ENCODE data around the gene PICK1.

The PICK1 gene

DNA sequence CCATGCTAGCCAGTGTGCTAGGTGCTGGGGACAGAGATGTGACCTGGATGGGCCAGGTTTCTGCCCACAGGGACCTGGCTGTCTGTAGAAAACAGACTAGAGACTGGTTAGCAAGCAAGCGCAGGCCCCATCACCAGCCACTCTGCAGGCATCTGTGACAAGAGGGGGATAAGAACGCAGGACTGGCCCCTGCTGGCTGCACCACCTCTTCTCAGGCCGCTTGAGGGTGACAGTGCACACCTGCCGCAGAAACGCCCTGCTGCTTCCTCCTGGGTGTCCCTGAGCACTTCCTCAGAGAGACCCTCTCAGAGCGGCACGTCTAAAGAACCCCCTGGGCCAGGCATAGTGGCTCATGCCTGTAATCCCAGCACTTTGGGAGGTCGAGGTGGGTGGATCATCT lies 5.9 kb upstream of the PICK1 start:
- no peak for DNase-seq

DNA sequence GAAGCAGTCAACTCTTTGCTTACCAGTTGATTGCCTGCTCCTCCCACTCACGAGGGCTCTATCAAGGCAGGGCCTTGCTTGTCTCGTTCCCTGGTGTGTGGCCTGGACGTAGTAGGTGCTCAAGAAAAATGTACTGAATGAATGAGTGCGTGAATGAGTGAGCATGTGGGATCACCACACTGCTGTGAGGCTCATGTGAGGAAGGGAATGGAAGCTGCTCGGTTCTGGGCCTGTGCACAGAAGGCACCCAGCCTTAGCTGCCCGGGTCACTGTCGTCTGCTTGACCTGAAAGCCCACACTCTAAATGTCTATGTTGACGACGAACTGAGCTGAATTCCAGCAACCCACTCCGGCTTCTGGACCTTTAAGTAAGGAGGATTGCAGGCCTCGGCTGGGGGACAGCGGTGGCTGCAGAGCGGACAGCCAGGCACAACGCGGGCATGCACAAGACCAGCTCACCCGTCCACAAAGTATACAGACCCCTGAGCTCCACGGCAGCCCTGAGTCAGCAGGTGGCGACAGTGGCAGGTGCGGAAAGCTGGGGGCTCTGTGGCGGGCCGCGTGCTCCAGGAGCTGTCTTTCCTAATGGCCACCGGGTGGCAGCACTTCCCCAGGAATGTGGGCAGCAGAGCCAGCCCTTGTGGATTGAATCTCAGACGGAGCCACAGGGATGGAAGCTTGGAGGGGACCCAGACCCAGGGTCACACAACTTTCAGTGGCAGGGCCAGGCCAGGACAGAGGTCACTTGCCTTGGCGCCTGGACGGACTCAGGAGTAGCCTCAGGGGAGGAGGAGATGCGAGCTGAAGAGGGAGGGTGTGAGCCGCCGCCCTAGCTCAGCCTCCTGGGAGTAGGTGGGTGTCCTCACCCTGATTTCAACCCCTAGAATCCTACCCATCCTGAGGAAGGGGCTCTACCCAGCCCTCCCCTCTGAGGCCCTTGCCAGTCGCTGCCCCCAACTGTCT lies 5.0 kb upstream of the PICK1 start:
- no peak for DNase-seq

DNA sequence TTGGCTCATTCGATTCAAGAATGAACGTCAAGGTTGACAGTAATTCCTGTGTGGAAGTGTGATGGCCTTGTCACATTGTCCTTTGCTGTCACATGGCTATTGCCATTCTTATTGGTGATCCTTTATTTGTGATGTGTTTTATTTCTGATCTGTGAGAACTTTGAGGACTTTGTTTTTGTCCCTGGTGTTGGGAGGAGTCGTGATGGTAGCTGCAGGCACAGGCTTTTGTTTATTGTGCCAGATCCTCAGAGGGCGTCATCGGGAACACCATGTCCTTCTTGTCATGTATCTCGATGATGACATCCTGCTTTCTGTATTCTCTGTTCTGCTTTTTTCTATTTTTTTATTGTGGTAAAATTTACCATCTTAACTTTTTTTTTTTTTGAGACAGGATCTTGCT lies 5.6 kb downstream of the PICK1 start:
- DNase-seq, result no peak

DNA sequence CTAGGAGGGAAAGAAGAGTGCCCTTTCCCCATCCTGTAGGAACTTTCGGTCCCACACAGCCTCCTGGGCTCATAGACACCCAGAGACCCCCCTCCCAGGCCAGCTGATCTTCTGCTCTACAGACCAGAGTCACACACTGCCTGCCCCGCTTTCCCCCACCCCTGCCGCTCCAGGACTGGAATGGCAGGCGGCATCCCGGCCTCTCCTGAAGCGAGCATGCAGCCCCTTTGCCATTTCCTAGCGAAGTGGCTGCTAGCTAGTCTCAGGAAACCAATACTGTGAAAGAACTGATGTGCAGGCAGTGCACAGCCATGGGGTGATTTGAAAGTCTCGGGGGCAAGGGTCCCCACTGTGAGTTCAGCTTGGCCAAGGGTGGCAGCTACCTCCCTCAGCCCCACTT lies 8.3 kb downstream of the PICK1 start:
- DNase-seq, result no peak

DNA sequence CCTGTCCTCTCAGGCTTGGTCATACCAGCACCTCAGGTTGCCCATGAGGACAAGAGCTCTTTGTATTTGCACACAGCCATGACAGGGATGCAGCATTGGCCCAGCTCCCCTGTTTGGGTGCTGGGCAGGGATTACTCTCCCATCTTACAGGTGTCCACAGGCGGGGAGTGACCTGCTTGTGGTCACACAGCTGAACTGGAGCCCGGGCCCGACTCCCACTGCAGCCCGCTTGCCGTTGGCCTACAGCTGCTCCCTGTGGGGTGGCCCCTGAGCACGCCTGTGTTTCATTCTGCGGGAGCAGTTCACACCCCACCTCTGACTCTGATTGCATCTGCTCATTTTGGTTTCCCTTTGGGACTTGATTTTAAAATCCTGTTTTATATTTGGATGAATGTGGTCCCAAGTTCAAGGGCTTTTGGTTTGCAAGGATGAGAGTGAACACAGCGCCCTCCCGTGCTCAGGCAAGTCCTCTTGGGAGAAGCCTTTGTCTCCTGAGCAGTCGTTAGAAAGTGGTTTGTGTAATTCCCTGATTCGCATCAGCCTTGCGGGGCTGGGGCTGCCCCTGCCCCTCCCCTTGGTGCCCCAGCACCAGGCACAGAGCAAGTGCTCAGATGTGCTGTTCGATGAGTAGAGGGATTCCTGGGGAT lies 9.3 kb downstream of the PICK1 start:
- DNase-seq, result no peak

DNA sequence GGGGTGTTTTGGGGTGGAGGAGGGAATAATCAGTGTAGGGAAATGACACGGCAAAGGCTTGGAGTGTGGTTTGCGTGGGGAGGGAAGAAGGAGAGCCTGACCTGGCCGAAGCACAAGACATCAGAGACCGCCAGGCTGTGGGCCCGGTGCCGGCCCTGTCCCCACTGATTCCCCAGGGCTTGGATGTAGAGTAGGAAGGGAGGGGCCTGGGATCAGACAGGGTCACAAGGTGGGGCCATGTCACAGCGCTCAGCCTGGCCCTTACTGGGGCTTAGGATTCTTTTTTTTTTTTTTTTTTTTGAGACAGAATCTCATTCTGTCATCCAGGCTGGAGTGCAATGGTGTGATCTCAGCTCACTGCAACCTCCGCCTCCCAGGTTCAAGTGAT lies 9.8 kb downstream of the PICK1 start:
- no peak for DNase-seq

DNA sequence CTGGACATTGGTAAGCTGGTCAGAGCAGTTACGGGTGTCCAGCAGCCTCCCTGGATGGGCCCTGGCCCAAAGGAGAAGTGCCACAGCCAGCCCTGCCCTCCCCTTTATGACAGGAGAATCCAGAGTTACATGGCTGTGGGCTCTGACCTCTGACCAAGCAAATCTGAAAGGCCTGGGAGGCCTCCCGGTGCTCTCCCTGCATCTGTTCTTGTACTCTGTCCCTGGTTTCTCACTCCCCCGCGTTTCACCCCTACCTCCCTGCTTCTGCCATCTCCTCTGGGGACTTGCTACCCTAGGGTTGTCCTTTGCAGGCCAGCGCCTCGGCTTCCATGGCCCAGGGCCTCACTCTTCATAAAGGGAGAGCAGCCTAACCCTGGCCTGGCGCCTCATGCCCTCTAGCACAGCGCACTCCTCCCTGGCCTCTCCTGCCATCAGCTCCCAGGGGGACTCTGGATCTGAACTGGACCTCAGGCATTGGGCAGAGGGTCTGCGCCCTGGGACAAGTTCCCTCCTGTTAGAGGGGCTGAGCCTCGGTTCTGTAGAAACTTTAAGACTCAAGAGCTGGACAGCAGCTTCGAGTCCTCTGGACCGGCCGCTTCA lies 10.7 kb downstream of the PICK1 start:
- no peak for DNase-seq

DNA sequence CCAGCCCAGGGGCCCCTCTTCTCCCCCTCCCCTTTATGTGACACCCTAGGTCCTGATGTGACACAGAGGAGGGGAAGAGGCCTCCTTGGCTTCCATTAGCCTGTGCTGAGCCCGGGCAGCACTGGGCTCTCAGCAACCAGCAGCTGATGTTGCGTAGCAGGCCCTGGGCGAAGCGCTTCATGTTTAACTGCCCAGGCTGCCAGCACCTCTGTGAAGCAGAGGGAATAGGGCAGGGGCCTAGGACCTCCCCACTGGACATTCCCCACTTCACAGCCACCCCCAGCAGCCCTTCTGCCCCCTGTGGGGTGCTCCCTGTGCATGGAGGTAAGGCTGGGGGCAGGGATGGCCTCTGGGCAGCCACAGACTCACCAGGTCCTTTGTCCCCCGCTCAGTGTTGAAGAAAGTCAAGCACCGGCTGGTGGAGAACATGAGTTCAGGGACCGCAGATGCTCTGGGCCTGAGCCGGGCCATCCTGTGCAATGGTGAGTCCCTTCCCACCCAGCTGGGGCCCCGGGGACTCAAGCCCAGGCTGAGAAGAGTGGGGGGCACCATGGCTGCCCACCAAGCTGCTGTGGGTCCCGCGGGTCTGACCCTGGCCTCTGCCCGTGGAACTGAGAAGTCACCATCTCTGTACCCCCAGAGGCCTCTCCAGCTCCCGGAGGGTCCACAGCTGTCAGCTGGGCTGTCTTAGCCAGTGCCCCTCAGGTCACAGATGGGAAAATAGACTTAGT lies 11.6 kb downstream of the PICK1 start:
- DNase-seq, result no peak

DNA sequence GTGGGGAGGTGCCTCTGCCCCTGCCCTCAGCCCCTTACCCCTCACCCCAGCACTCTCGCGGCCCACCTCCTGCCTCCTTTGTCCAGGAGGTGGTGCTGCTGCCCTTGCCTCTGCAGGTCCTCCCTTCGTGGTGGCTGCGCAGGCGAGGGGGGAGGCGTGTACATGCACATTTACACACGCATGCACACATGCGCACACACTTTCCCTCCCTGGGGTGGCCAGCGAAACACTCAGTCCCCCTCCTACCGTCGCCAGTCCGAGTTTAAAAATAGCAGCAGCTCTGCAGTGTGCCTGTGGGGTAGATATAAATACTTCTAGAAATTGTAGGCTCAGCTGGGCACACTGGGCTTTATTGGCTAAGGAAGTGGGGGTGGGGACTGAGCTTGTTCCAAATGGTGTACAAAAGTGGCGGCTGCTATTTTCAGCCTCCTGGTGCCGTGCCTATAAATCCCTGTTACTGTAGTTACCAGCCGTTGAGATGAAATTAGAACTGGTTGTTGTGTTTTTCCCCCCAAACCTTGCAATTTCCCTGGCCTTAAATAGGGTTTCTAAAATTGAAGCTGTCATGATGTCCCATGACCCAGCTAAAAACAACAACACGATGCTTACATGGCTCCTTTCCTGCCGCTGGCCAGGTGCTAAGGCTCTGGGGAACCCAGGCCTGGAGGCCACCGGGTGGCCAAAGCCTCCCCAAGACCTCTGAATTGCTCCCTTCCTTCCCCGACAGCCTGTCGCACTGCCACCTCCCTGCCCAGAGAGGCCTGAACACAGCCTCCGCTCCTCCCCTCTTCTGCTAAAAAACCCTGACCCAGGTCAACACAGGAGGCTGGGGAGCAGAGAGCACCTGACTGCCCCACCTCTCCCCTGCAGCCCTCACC lies 12.4 kb downstream of the PICK1 start:
- no peak for DNase-seq

DNA sequence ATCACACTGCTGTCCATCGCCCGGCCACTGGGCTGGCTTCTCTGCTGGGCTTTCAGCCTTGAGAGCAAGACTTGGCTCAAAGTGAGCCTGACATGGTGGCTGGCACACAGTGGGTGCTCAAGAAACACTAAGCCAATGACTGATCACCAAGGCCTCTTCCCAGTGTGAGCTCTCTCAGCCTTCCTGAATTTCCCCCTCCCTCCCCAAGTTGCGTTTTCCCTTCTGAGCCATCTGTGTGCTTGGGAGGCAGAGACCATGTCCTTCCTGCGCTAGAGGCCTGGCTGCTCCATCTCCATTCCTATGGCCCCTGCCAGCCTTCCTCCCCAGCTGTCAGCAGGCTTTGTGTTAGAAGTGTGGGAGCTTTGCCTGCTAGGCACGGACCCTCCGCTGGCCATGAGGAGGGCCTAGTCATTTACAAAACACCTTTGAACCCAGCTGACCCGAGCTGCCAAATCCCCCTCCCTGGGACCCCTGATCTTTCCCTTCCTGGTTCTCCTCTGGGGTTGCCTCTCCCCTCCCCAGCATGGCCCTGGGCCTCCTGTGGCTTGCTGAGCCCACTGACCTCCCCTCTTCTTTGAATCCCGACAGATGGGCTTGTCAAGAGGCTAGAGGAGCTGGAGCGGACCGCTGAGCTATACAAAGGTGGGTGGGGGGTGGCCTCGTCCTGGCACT lies 13.2 kb downstream of the PICK1 start:
- DNase-seq, result no peak

DNA sequence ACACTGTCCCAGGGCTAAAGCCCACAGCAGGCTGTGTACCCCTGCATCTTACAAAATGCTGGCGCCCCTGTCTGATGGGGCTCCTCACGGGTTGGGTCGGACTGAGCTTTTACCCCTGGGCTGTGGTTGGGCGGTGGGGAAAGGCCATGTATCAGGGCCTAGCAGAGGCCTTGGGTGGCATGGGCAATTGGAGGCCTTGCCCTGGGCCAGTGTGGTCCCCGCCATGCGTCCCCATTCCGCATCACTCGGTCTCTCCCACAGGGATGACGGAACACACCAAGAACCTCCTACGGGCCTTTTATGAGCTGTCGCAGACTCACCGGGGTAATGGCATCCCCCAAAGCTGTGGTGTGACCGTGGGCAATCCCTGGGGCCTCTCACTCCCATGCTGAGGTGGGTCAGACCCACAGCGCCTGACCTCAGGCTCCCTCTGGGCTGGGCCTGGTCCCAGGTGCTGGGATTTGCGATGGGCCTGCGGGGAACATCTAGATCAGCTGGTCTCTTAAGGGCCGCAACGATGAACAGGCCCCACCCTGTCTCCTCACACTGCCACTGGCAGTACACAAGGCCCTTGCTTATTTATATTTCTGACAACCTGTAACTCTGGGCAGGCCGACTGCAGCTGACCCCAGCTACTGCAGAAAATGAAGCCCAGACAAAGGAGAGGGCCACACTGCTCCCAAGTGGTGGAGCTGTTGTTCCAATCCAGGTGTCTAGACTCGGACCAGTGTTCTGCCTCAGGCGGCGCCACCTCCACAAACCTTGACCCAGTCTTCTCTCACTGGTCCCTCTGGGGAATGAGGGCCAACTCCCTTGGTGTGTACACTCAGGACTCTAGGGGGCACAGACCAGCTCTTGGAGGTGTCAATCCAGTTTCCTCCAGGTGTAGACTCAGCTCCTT lies 14.5 kb downstream of the PICK1 start:
- DNase-seq, result no peak

DNA sequence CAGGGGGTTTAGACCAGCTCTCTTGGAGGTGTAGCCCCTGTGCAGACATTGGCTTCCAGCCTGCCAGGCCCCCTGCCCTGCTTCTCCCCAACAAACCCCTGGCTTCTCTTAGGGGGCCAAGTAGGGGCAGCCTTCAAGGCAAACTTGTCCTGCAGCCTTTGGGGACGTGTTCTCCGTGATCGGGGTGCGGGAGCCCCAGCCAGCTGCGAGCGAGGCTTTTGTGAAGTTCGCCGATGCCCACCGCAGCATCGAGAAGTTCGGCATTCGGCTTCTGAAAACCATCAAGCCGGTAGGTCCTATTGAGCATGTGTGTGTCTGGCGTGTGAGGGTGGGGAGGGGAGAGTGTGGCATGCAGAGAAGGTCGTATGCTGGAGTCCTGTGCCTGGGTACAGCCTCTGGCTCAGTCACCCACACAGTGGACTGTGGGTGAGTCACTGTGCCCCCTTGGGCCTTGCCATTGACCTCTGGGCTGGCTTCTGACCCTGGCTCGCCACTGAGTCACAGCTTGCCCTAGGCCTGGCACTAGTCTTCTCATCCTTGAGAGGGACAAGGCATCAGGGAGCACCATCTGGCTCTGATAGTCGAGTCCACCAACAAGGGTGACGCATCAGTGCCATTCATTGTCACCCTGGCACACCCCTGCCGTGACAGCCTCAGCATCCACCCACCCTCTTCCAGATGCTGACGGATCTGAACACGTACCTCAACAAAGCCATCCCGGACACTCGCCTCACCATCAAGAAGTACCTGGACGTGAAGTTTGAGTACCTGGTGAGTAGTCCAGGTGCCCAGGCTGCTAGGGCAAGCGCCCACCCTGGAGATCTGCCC lies 15.3 kb downstream of the PICK1 start:
- DNase-seq, result no peak

DNA sequence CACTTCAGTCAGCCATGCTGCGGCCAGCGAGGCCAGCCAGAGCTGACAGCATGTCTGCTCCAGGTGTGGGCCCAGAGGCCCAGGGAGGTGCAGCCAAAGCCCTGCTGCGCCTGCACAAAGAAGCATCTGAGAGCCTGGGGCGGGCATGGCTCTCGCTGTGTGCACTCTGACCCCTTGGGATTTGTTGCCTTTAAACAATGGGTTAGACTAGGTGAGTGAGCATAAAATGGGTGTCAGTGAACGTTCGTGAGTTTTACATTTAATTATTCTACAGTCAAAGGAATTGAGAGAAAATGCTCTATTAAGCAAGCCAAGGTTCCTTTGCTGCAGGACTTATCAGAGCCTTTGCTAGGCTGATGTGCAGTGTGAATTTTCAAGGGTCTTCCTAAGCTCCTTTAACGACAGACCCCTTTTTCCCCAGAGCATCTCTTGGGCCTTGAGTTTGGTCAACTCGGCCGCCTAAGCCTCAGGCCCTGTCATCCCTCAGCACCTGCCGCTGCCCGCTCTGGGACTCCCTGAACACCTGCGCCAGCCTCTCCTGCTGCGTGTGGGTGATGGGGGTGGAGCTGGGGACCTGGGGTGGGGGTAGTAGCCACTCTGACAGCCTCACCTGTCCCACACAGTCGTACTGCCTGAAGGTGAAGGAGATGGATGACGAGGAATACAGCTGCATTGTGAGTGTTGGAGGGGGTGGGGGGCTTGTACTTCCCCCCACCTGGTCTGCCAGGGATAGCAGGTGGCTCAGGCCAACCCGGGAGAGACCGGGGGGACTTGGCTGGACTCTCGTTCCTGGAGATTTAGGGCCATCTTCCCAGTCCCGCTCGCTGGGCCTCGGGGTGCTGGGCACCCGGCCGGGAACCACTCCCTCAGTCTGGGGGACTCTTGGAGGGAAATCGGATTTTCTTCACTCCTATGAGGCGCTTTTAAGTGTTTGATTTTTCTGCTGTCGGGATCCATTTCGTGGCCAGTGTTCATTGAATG lies 16.2 kb downstream of the PICK1 start:
- DNase-seq, result no peak

DNA sequence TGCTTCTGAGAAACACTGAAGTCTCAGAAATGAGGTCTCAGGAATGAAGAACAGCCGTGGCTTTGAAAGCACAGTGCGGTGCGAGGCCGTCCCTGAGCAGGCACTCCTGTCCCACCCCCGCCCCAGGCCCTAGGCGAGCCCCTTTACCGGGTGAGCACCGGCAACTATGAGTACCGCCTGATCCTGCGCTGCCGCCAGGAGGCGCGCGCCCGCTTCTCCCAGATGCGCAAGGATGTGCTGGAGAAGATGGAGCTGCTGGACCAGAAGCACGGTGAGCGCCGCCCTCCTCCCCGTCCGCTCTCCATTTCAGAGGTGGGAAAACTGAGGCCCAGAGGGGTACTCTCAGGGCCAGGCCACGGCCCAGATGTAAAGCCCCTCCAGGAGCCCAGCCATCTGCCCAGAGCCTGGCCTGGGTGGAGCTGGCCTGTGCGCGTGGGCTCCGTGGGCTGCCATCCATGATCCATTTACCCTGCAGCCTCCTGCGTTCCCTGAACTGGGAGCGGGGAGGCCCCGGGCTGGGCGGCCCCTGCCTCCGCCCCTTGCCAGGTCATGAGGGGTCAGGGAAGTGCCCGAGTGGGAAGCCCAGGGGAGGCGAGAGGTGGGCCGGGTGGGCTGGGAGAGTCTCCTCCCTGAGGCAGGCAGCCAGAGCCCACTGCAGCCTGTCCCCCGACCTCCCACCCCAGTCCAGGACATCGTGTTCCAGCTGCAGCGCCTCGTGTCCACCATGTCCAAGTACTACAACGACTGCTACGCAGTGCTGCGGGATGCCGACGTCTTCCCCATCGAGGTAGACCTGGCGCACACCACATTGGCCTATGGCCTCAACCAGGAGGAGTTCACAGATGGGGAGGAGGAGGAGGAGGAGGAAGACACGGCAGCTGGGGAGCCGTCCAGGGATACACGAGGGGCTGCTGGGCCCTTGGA lies 17.2 kb downstream of the PICK1 start:
- no peak for DNase-seq

DNA sequence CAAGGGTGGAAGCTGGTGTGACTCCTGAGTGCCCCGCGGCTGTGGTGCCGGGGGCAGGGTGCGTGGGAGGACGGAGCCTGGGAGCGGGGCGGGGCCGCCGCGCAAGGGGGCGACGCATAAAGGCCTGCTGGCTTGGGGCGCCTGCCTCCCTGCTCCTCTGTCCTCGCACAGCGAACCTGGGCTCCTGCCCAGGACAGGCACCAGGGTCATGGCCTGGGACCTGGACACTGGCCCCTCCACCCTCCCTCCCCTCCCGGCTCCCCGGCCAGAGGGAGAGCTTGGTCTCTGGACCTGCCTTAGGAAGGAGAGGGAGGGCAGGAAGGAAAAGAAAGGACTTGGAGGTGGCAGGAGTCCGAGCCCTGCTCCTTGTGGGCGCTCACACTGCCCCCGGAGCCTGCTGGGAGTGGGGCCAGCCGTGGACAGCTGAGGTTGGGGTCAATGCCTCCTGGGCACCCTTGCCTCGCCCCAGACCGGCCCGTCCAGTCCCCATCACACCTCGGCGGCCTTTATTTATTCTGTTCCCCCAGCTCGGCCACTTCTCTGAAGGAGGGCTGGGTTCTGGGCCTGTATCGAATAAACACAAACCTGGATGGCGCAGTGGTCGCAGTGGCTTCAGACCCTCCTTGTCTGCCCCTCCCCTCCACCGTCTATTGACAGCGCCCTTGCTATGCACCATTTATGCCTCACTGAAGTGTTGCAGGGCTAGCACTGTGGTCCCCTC lies 18.1 kb downstream of the PICK1 start:
- no peak for DNase-seq

DNA sequence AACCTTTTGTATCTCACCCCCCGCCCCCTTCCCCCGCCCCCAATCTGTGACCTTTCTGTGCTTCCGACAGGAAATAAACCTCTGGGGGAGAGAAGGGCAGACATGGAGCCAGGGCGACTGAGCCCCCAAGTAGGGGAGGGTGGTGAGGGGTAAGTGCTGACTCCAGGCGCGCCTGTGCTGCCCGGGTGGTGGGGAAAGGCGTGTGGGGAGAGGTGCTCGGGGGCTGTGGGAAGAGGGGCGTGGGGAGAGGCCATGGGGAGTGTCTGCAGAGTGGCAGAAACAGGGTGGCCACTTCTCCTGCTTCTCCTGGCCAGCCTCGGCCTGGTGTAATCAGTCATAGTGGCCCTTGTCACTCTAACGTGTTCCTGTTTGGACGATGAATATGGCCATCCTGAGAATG lies 18.8 kb downstream of the PICK1 start:
- no peak for DNase-seq

DNA sequence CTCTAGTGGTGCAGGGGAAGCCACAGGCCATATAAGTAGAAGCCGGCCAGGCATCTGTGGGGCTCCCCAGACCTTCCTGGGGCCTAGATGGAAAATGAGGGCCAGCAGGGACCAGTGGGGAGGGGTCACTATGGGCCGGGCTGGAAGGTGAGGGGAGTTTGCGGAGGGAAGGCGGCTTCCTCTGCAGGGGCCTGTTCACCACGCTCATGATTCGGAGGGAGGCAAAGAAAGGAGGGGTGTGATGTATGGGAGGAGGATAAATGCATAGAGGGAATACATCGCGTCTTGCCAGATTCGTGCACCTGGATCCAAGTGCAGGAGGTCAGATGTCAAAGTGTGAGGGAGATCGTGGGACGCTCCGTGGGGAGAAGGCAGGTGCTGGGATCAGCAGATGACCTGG lies 19.9 kb downstream of the PICK1 start:
- DNase-seq, result no peak
